Activated CD8-positive, alpha-beta memory T cell treated with anti-CD3 and anti-CD28 coated beads, Interleukin-2, amount 10 ng/mL, durations not matched to agents 7 days and 5 days (primary cell): ENCODE measurements around the gene OR4C3. TPM values are rescaled to one million over a fixed set of nuclear protein-coding genes. Genes with fewer than 3 reads are reported as not detected.
"Not testable (repeated sequence)": the region's sequence is repeated elsewhere in the genome, so short reads cannot be mapped to it uniquely, and the experiment has no call there.

ENCODE experiments used
- ATAC-seq: fragments of 150-1000 bp; cut with Tn5 transposase; one replicate; pipeline ENCODE4 v1.10.0; 2021; ENCODE audit warnings: moderate library complexity
- CTCF ChIA-PET: fragments of 350-600 bp; sonication (Branson Sonifier 250); formaldehyde crosslinking; loops from one replicate; lab custom pipeline; 2021; ENCODE audit warnings: antibody characterized with exemption; lab: Charles Lee
- DNase-seq: peaks from one replicate; pipeline ENCODE4 v3.0.0-alpha.2; 2020
- H3K27ac Mint-ChIP-seq: one replicate; pipeline ENCODE4 v1.8.0; 2021; ENCODE audit warnings: mild to moderate bottlenecking, mixed read lengths
- H3K27me3 Mint-ChIP-seq: one replicate; pipeline ENCODE4 v1.8.0; 2021; ENCODE audit warnings: mixed read lengths
- H3K36me3 Mint-ChIP-seq: one replicate; pipeline ENCODE4 v1.8.0; 2021; ENCODE audit warnings: mild to moderate bottlenecking, mixed read lengths
- H3K4me1 Mint-ChIP-seq: one replicate; pipeline ENCODE4 v1.8.0; 2021; ENCODE audit warnings: mixed read lengths
- H3K4me3 Mint-ChIP-seq: one replicate; pipeline ENCODE4 v1.8.0; 2021; ENCODE audit warnings: mild to moderate bottlenecking, moderate library complexity, mixed read lengths
- H3K9me3 Mint-ChIP-seq: one replicate; pipeline ENCODE4 v1.8.0; 2022; ENCODE audit warnings: low read depth, mixed read lengths
- total RNA-seq, 2 experiments: library from RNA; stranded (reverse); gene quantifications; one replicate each; pipeline ENCODE4 v1.2.3, GENCODE V29; 2021

OR4C3 gene
- total RNA-seq: not detected

DNA sequence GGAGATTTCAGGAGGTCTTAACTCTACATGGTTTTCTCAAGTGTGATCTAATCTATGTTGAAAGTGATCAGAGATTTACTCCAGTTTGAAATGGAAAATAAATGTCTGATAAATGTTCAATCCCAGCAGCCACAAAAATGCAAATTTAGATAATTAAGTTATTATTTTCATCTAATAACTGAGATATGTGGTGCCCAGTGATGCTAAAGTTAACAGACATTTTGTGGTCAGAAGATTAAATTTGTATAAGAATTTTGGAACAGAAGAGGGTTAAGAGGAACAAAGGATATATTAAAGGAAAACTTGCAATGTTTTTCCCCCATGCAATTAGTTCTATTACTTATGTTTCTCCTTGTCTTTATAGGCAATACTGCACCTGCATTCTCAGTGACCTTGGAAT is at the start of gene OR4C3:
TSS of gene OR4C3 (plus strand) at position 301 of the 400 bp plus-strand sequence. CDS start 102 bp downstream, outside the sequence.
- ATAC-seq, H3K27me3 Mint-ChIP-seq, H3K4me1 Mint-ChIP-seq, H3K36me3 Mint-ChIP-seq, H3K9me3 Mint-ChIP-seq, CTCF ChIA-PET, DNase-seq, H3K4me3 Mint-ChIP-seq, H3K27ac Mint-ChIP-seq: not testable (repeated sequence)

- no peaks in the 10 kb centered on the region for H3K4me1 Mint-ChIP-seq
- H3K4me3 Mint-ChIP-seq: no peak within 1 kb of the TSS
- CTCF ChIA-PET: no interaction called here
- peaks cover 3% of the 10 kb centered on the region for H3K27me3 Mint-ChIP-seq
- no peak within 1 kb of the TSS for H3K27ac Mint-ChIP-seq
- ATAC-seq (no peak), DNase-seq (no peak)
- H3K9me3 Mint-ChIP-seq: no peaks in the 10 kb centered on the region
- no peaks in the 10 kb centered on the region for H3K36me3 Mint-ChIP-seq
These were observed 18.8 kb upstream of the OR4C3 start, which contains the start of gene OR4S1 for GRCh38 chr11:48305923-48306322. Gene OR4S1 (plus strand): TSS chr11:48306223. CDS start chr11:48306223, 0 bp downstream.

- Mint-ChIP-seq H3K36me3 (no peaks in the 10 kb centered on the region), H3K27ac (no peak overlapping the region), H3K4me3 (no peak overlapping the region), H3K9me3 (no peaks in the 10 kb centered on the region), H3K27me3 (no peaks in the 10 kb centered on the region), H3K4me1 (no peaks in the 10 kb centered on the region)
- DNase-seq (peak; percentile 78), ATAC-seq (no peak)
- CTCF ChIA-PET: interaction anchor here (0.7 to 1.5 kb wide), 6 partner anchors 9 to 65 kb away, joined by 3 to 5 read pairs (median 4); no protein-coding TSS in a partner anchor
These were observed 16.8 kb upstream of the OR4C3 start for GRCh38 chr11:48307760-48308386.

DNA sequence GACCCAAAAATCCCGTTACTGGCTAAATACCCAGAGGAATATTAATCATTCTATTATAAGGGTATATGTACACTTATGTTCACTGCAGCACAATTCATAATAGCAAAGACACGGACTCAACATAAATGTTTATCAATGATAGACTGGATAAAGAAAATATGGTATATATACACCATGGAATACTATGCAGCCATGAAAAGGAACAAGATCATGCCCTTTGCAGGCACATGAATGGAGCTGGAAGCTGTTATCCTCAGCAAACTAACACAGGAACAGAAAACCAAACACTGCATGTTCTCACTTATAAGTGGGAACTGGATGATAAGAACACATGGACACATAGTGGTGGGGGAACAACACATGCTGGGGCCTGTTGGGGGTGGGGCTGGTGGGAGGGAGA is 11.1 kb upstream of the OR4C3 start:
- DNase-seq, H3K9me3 Mint-ChIP-seq, H3K4me3 Mint-ChIP-seq, H3K36me3 Mint-ChIP-seq, ATAC-seq, CTCF ChIA-PET, H3K4me1 Mint-ChIP-seq, H3K27me3 Mint-ChIP-seq, H3K27ac Mint-ChIP-seq: not testable (repeated sequence)

GRCh38 chr11:48319813-48320212 is 4.9 kb upstream of the OR4C3 start:
- not testable (repeated sequence) for H3K4me1 Mint-ChIP-seq, ATAC-seq, H3K27ac Mint-ChIP-seq, H3K9me3 Mint-ChIP-seq, DNase-seq, H3K27me3 Mint-ChIP-seq, H3K4me3 Mint-ChIP-seq, H3K36me3 Mint-ChIP-seq
- CTCF ChIA-PET: interaction anchor here (1.6 kb wide), 1 partner anchor 12 kb away, joined by 3 read pairs; no protein-coding TSS in a partner anchor

DNA sequence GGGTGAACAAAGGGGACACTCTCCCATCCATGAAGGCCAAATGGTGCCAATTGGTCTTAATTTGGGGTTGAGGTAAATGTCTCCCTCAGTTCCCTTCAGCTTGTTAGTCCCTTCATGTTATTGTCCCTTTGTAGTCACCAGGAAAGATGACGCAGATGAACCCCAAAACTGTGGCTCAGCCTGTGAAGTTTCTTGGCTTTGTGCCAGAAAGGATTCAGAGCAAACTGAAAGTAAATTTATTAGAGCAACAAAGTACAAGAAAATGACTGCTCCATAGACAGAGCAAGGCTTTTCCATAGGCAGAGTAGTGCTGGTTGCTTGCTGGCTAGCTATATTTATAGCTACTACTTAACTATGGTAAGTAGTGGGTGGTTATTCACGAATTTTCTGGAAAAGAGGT is 16.7 kb downstream of the OR4C3 start:
- CTCF ChIA-PET: no interaction called here
- H3K27me3 Mint-ChIP-seq: no peaks in the 10 kb centered on the region
- no peaks in the 10 kb centered on the region for H3K36me3 Mint-ChIP-seq
- peaks cover 2% of the 10 kb centered on the region for H3K9me3 Mint-ChIP-seq
- no peak for ATAC-seq
- H3K4me3 Mint-ChIP-seq: no peak overlapping the region
- no peak for DNase-seq
- no peak overlapping the region for H3K27ac Mint-ChIP-seq
- peaks cover 4% of the 10 kb centered on the region for H3K4me1 Mint-ChIP-seq

- H3K4me1 Mint-ChIP-seq, H3K4me3 Mint-ChIP-seq, DNase-seq, CTCF ChIA-PET, ATAC-seq, H3K27ac Mint-ChIP-seq, H3K9me3 Mint-ChIP-seq, H3K36me3 Mint-ChIP-seq, H3K27me3 Mint-ChIP-seq: not testable (repeated sequence)
These were observed 17.8 kb downstream of the OR4C3 start for GRCh38 chr11:48342505-48342904.

DNA sequence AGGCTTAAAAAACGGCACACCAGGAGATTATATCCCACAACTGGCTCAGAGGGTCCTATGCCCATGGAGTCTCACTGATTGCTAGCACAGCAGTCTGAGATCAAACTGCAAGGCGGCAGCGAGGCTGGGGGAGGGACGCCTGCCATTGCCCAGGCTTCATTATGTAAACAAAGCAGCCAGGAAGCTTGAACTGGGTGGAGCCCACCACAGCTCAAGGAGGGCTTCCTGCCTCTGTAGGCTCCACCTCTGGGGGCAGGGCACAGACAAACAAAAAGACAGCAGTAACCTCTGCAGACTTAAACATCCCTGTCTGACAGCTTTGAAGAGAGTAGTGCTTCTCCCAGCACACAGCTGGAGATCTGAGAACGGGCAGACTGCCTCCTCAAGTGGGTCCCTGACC is 21.6 kb downstream of the OR4C3 start:
- ATAC-seq, H3K9me3 Mint-ChIP-seq, CTCF ChIA-PET, DNase-seq, H3K27ac Mint-ChIP-seq, H3K36me3 Mint-ChIP-seq, H3K4me1 Mint-ChIP-seq, H3K27me3 Mint-ChIP-seq, H3K4me3 Mint-ChIP-seq: not testable (repeated sequence)

- CTCF ChIA-PET: no interaction called here
- Mint-ChIP-seq H3K36me3 (no peaks in the 10 kb centered on the region), H3K4me1 (no peaks in the 10 kb centered on the region), H3K9me3 (peaks cover 3% of the 10 kb centered on the region), H3K27ac (no peak overlapping the region), H3K4me3 (no peak overlapping the region), H3K27me3 (no peaks in the 10 kb centered on the region)
- ATAC-seq (no peak), DNase-seq (no peak)
These were observed 29.3 kb downstream of the OR4C3 start for GRCh38 chr11:48354013-48354412.

DNA sequence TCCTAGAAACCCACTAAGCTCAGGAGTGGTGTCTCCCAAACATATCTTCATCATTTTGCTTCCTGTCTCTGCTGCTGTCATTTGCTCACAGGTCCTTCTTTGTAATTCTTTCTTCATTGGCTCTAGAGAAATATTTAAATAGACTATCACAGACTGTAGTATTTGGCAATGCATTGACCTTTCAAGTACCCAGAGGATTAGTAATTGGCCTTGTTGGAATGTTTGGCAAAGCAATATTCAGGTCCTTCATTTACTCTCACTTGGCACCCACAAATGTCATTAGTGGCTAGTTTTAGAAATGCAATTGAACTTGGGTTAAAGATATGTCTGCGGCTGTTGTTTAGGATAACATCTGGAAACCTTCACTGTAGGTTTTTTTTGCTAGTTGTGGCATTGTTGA is 30.0 kb downstream of the OR4C3 start:
- no peaks in the 10 kb centered on the region for H3K4me1 Mint-ChIP-seq
- no peak overlapping the region for H3K4me3 Mint-ChIP-seq
- DNase-seq: no peak

DNA sequence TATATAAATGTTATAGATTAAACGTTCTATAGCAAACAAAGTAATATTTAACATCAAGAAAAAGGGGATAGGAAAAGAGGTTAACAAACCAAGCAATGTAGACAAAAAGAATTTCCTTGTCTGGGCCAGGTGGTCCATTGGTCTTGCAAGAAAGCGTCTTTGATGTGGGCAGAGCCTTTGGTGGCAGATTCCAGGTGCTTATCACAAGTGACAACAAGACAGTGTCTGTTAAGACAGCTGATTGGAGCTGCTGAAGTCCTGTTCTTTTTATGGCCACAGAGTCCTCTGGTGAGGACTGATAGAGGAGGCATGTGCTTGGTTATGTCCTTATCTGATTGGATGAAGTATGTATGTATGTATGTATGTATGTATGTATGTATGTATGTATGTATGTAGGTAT is 36.6 kb downstream of the OR4C3 start:
- H3K27ac Mint-ChIP-seq, H3K27me3 Mint-ChIP-seq, CTCF ChIA-PET, DNase-seq, H3K9me3 Mint-ChIP-seq, ATAC-seq, H3K36me3 Mint-ChIP-seq, H3K4me3 Mint-ChIP-seq, H3K4me1 Mint-ChIP-seq: not testable (repeated sequence)

More for the DNA sequence above, 30.0 kb downstream of the OR4C3 start:
- Mint-ChIP-seq H3K36me3 (no peaks in the 10 kb centered on the region), H3K27ac (no peak overlapping the region), H3K27me3 (no peaks in the 10 kb centered on the region), H3K9me3 (peaks cover 3% of the 10 kb centered on the region)
- CTCF ChIA-PET: no interaction called here
- no peak for ATAC-seq

DNA sequence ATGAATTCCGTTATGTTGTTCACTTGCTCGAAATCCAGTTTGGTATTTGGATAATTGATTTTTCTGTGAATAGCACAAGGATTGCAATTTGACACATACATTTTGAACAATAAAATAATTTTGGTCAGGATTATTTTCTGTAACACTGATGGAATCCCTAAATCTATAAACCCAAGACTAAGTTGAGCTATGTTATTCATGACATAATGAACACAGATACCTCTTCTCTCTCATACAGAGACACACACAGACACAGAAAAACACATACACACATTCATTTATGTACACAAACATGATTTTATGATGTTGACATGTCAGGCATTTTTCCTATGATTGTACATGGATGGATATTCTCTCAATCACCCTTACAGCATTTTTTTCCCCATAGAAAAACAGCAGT is 41.6 kb downstream of the OR4C3 start, which contains the start of gene OR4C5:
TSS of gene OR4C5 (minus strand) at position 101 of the 400 bp plus-strand sequence. CDS start at position 101, 0 bp downstream.
- Mint-ChIP-seq H3K4me1 (peaks cover 2% of the 10 kb centered on the region), H3K36me3 (no peaks in the 10 kb centered on the region), H3K27ac (no peak within 1 kb of the TSS), H3K9me3 (no peaks in the 10 kb centered on the region), H3K27me3 (no peaks in the 10 kb centered on the region), H3K4me3 (no peak within 1 kb of the TSS)
- ATAC-seq: no peak
- CTCF ChIA-PET: no interaction called here
- DNase-seq: no peak
